Ishikawa (cell line): ENCODE data around the gene ZFP36L2.

ENCODE experiments used
- CEBPB ChIP-seq: IDR thresholded peaks from 2 replicates; pipeline ENCODE4 v1.6.1; 2012
- CREB1 ChIP-seq: IDR thresholded peaks from 2 replicates; pipeline ENCODE4 v1.6.1; 2012; ENCODE audit warnings: low read depth
- EGR1 ChIP-seq: IDR thresholded peaks from 2 replicates; pipeline ENCODE4 v1.6.1; 2012
- EP300 ChIP-seq: IDR thresholded peaks from 2 replicates; pipeline ENCODE4 v1.6.1; 2012; ENCODE audit warnings: borderline replicate concordance
- FOXM1 ChIP-seq: IDR thresholded peaks from 2 replicates; pipeline ENCODE4 v1.6.1; 2012; ENCODE audit warnings: low read depth, borderline replicate concordance
- MAX ChIP-seq: IDR thresholded peaks from 2 replicates; pipeline ENCODE4 v1.6.1; 2012
- NFIC ChIP-seq: IDR thresholded peaks from 2 replicates; pipeline ENCODE4 v1.6.1; 2012
- RAD21 ChIP-seq: IDR thresholded peaks from 2 replicates; pipeline ENCODE4 v1.6.1; 2012; ENCODE audit warnings: low read depth
- REST ChIP-seq: IDR thresholded peaks from 2 replicates; pipeline ENCODE4 v1.6.1; 2012; ENCODE audit warnings: low read depth, mild to moderate bottlenecking
- TAF1 ChIP-seq: IDR thresholded peaks from 2 replicates; pipeline ENCODE4 v1.6.1; 2012; ENCODE audit warnings: low read depth, mild to moderate bottlenecking
- TCF12 ChIP-seq: IDR thresholded peaks from 2 replicates; pipeline ENCODE4 v1.6.1; 2012; ENCODE audit warnings: low read depth
- YY1 ChIP-seq: IDR thresholded peaks from 2 replicates; pipeline ENCODE4 v1.6.1; 2012; ENCODE audit warnings: low read depth
- ZBTB7A ChIP-seq: IDR thresholded peaks from 2 replicates; pipeline ENCODE4 v1.6.1; 2012; ENCODE audit warnings: low read depth

DNA sequence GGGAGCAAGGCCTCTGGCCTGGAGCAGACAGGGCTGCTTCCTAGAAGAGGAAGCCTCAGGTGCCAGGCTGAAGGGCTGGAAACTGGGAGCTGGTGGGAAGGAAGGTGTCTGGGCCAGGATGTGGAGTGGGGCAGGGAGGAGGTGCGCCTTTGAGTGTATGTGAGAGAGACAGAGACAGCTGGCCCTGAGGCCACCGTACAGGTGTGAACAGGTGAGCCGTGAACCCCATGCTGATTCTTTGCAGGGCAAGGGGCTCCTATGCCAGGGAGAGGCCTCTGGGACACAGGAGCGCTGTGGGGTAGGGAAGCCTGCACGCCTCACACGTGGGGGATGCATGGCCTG lies 16.3 kb downstream of the ZFP36L2 start:
- TF ChIP-seq CEBPB, result no peak
- TF ChIP-seq REST, result no peak
- TF ChIP-seq EGR1, result no peak
- no peak for TF ChIP-seq YY1
- no peak for TF ChIP-seq CREB1
- no peak for TF ChIP-seq EP300
- no peak for TF ChIP-seq MAX
- no peak for TF ChIP-seq TAF1
- no peak for TF ChIP-seq FOXM1
- TF ChIP-seq TCF12, result no peak
- no peak for TF ChIP-seq NFIC
- TF ChIP-seq ZBTB7A, result no peak
- TF ChIP-seq RAD21, result no peak
